Activated CD8-positive, alpha-beta T cell treated with anti-CD3 and anti-CD28 coated beads for 36 hours (primary cell): Measurements from ENCODE around the gene NUDT8. TPM values are rescaled to one million over a fixed set of nuclear protein-coding genes. Genes with fewer than 3 reads are reported as not detected.
"Not testable (repeated sequence)": the region's sequence is repeated elsewhere in the genome, so short reads cannot be mapped to it uniquely, and the experiment has no call there.

Experiments used
- ATAC-seq: fragments of 200-7000 bp; cut with Tn5 transposase; one replicate; pipeline ENCODE4 v1.10.0; 2021; ENCODE audit warnings: mild to moderate bottlenecking, moderate library complexity
- CTCF ChIA-PET: fragments of 350-600 bp; sonication (Branson Sonifier 250); formaldehyde crosslinking; loops from one replicate; lab custom pipeline; 2021; ENCODE audit warnings: antibody characterized with exemption; lab: Charles Lee
- POLR2A ChIA-PET: fragments of 350-600 bp; sonication (Branson Sonifier 250); formaldehyde crosslinking; loops from one replicate; lab custom pipeline; 2021; ENCODE audit warnings: antibody characterized with exemption; lab: Charles Lee
- DNase-seq: peaks from one replicate; pipeline ENCODE4 v3.0.0-alpha.2; 2020
- H3K27ac Mint-ChIP-seq: one replicate; pipeline ENCODE4 v1.8.0; 2021; ENCODE audit warnings: mild to moderate bottlenecking, mixed read lengths
- H3K27me3 Mint-ChIP-seq: one replicate; pipeline ENCODE4 v1.8.0; 2021; ENCODE audit warnings: mixed read lengths
- H3K36me3 Mint-ChIP-seq: one replicate; pipeline ENCODE4 v1.8.0; 2021; ENCODE audit warnings: low read depth, mixed read lengths
- H3K4me1 Mint-ChIP-seq: one replicate; pipeline ENCODE4 v1.8.0; 2021; ENCODE audit warnings: low read depth, mixed read lengths
- H3K4me3 Mint-ChIP-seq: one replicate; pipeline ENCODE4 v1.8.0; 2021; ENCODE audit warnings: mild to moderate bottlenecking, moderate library complexity, mixed read lengths
- H3K9me3 Mint-ChIP-seq: one replicate; pipeline ENCODE4 v1.8.0; 2021; ENCODE audit warnings: mixed read lengths
- CTCF ChIP-seq: fragments of 200-600 bp; IDR thresholded peaks from one replicate; pipeline ENCODE4 v1.8.0; 2022; ENCODE audit warnings: antibody characterized with exemption, mild to moderate bottlenecking
- intact Hi-C: fragments of 100-400 bp; cut with micrococcal nuclease; formaldehyde crosslinking; loops from one replicate; pipeline ENCODE4 v1.10.0; 2022
- total RNA-seq, 2 experiments: library from RNA; stranded (reverse); gene quantifications; one replicate each; pipeline ENCODE4 v1.2.3, GENCODE V29; 2021

The NUDT8 gene
- total RNA-seq, 2 experiments from 2014 or later = 35.5 to 39.5 TPM

- POLR2A ChIA-PET = interaction anchor here (3.0 kb wide), 1 partner anchor 23 kb away, joined by 10 read pairs; the partner anchor contains the start of gene NUDT8
- Mint-ChIP-seq H3K4me3 (peak within 1 kb of the TSS; percentile 93), H3K27me3 (peaks cover 5% of the 10 kb centered on the region), H3K27ac (peak within 1 kb of the TSS; percentile 88), H3K4me1 (peaks cover 15% of the 10 kb centered on the region), H3K9me3 (no peaks in the 10 kb centered on the region), H3K36me3 (peaks cover 22% of the 10 kb centered on the region)
- peak; percentile 100 for ATAC-seq
- TF ChIP-seq CTCF = peak; percentile 40
- DNase-seq = peak; percentile 98
- CTCF ChIA-PET = interaction anchor here (1.6 kb wide), 1 partner anchor 215 kb away, joined by 3 read pairs; the partner anchor contains the start of gene RAD9A
- intact Hi-C loops = no loop called here
Measured at GRCh38 chr11:67606492-67607295, 23.0 kb downstream of the NUDT8 start, which contains the start of gene NDUFV1. NDUFV1 (plus strand) TSS chr11:67606936; CDS start chr11:67607005, 69 bp downstream.

- no peak for TF ChIP-seq CTCF
- Mint-ChIP-seq H3K27ac (peak overlapping the region; percentile 88), H3K9me3 (no peaks in the 10 kb centered on the region), H3K36me3 (peaks cover 19% of the 10 kb centered on the region), H3K27me3 (peaks cover 7% of the 10 kb centered on the region), H3K4me1 (peaks cover 15% of the 10 kb centered on the region), H3K4me3 (peak overlapping the region; percentile 93)
- POLR2A ChIA-PET = no interaction called here
- no peak for DNase-seq
- intact Hi-C loops = no loop called here
- no peak for ATAC-seq
- CTCF ChIA-PET = interaction anchor here (1.2 to 1.6 kb wide), 2 partner anchors 8 to 215 kb away, joined by 3 to 4 read pairs; partner anchors contain the start of gene RAD9A
Measured at GRCh38 chr11:67606093-67606491, 23.6 kb downstream of the NUDT8 start.

DNA sequence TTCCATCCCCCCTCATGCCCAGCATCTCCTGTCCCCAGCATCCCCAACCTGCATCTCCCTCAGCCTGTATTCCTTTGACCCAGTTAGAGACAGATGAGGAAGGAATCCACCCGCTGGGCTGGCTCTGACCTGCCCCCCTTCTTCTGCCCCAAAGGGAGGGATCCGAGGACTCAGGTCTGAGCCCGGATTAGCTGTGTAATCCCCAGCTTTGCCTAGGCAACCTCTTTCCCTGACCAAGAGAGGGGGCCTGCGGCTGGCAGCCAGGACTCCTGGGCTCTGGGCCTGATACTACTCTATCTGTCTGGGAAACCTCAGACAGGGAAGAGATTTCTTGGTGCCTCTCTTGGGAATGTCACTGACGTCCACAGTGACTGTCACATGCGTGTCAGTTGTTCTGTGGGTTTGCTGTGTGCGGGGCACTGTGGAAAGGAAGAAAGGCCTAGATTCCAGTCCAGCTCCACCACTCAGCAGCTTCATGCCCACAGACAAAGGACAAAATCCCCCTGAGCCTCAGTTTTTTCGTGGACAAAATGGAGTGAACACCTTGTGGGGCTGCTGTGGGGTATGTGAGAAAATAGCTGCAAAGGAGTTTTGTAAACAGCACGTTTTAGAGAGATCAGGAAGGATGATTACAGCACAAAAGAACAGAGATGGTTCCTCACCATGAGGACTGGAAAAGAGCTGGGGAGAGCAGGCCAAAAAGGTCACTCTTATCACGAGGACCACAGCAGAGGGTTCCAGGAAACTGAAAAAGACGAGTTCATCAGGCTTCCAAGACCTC, 24.3 kb downstream of the NUDT8 start:
- ATAC-seq (no peak), DNase-seq (no peak)
- intact Hi-C loops = no loop called here
- H3K9me3 Mint-ChIP-seq = no peaks in the 10 kb centered on the region
- CTCF ChIA-PET = interaction anchor here (1.2 to 1.6 kb wide), 3 partner anchors 9 to 214 kb away, joined by 3 to 6 read pairs (median 4); partner anchors contain the start of genes NUDT8 and RAD9A
- POLR2A ChIA-PET = interaction anchor here (0.9 to 1.1 kb wide), 2 partner anchors 9 to 22 kb away, joined by 3 to 4 read pairs; partner anchors contain the start of gene GSTP1
- H3K36me3 Mint-ChIP-seq = peaks cover 19% of the 10 kb centered on the region
- TF ChIP-seq CTCF = no peak
- H3K4me1 Mint-ChIP-seq = peaks cover 18% of the 10 kb centered on the region
- H3K27me3 Mint-ChIP-seq = peaks cover 11% of the 10 kb centered on the region
- peak overlapping the region; percentile 52 for H3K4me3 Mint-ChIP-seq
- peak overlapping the region; percentile 27 for H3K27ac Mint-ChIP-seq

- H3K4me1 Mint-ChIP-seq = peaks cover 23% of the 10 kb centered on the region
- intact Hi-C loops = no loop called here
- no peaks in the 10 kb centered on the region for H3K9me3 Mint-ChIP-seq
- peaks cover 16% of the 10 kb centered on the region for H3K36me3 Mint-ChIP-seq
- ChIA-PET CTCF (interaction anchor here (1.2 to 1.6 kb wide), 3 partner anchors 10 to 214 kb away, joined by 3 to 6 read pairs (median 4); partner anchors contain the start of genes NUDT8 and RAD9A), POLR2A (interaction anchor here (0.9 to 1.1 kb wide), 2 partner anchors 10 to 21 kb away, joined by 3 to 4 read pairs; partner anchors contain the start of gene GSTP1)
- DNase-seq = no peak
- H3K4me3 Mint-ChIP-seq = no peak overlapping the region
- no peak for TF ChIP-seq CTCF
- no peak overlapping the region for H3K27ac Mint-ChIP-seq
- H3K27me3 Mint-ChIP-seq = peaks cover 16% of the 10 kb centered on the region
- ATAC-seq = no peak
Measured at GRCh38 chr11:67604815-67605214, 24.9 kb downstream of the NUDT8 start.

GRCh38 chr11:67604119-67604518, 25.6 kb downstream of the NUDT8 start:
- Mint-ChIP-seq H3K4me1 (peaks cover 23% of the 10 kb centered on the region), H3K27me3 (peaks cover 16% of the 10 kb centered on the region), H3K36me3 (peaks cover 13% of the 10 kb centered on the region)
- CTCF ChIA-PET = interaction anchor here (1.5 kb wide), 1 partner anchor 25 kb away, joined by 6 read pairs; the partner anchor contains the start of gene NUDT8
- DNase-seq, intact Hi-C loops, ATAC-seq, H3K4me3 Mint-ChIP-seq, H3K9me3 Mint-ChIP-seq, H3K27ac Mint-ChIP-seq: not testable (repeated sequence)
- POLR2A ChIA-PET = interaction anchor here (1.1 kb wide), 1 partner anchor 10 kb away, joined by 4 read pairs; no protein-coding TSS in a partner anchor
